ENCODE measurements around the gene OGFOD2. TPM values are rescaled to one million over a fixed set of nuclear protein-coding genes. Genes with fewer than 3 reads are reported as not detected.

OGFOD2 gene
- total RNA-seq, 2 donors from 2014 or later: 26.3 to 27.6 TPM

GRCh38 chr12:122978507-122978955, 3.5 kb downstream of the OGFOD2 start:
- Histone ChIP-seq H3K27me3 (replicated peaks; ENCODE audit: insufficient read depth) (no peaks in the 10 kb centered on the region), H3K9me3 (no peaks in the 10 kb centered on the region), H3K36me3 (no peaks in the 10 kb centered on the region), H3K4me3 (no peak overlapping the region), H3K4me1 (replicated peaks) (peaks cover 39% of the 10 kb centered on the region), H3K27ac (no peak overlapping the region)
- TF ChIP-seq POLR2A (IDR thresholded peaks at IDR 0.05) (no peak), POLR2AphosphoS5 (IDR thresholded peaks at IDR 0.05) (no peak)
- TF ChIP-seq, protein P1, sequence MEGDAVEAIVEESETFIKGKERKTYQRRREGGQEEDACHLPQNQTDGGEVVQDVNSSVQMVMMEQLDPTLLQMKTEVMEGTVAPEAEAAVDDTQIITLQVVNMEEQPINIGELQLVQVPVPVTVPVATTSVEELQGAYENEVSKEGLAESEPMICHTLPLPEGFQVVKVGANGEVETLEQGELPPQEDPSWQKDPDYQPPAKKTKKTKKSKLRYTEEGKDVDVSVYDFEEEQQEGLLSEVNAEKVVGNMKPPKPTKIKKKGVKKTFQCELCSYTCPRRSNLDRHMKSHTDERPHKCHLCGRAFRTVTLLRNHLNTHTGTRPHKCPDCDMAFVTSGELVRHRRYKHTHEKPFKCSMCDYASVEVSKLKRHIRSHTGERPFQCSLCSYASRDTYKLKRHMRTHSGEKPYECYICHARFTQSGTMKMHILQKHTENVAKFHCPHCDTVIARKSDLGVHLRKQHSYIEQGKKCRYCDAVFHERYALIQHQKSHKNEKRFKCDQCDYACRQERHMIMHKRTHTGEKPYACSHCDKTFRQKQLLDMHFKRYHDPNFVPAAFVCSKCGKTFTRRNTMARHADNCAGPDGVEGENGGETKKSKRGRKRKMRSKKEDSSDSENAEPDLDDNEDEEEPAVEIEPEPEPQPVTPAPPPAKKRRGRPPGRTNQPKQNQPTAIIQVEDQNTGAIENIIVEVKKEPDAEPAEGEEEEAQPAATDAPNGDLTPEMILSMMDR (IDR thresholded peaks at IDR 0.05): no peak
- WGBS: 88% methylated on average over 21 of the region's 21 CpGs
- intact Hi-C loops (cut with DNase I): no loop called here
- no peak for DNase-seq (ENCODE audit: low spot score)

DNA sequence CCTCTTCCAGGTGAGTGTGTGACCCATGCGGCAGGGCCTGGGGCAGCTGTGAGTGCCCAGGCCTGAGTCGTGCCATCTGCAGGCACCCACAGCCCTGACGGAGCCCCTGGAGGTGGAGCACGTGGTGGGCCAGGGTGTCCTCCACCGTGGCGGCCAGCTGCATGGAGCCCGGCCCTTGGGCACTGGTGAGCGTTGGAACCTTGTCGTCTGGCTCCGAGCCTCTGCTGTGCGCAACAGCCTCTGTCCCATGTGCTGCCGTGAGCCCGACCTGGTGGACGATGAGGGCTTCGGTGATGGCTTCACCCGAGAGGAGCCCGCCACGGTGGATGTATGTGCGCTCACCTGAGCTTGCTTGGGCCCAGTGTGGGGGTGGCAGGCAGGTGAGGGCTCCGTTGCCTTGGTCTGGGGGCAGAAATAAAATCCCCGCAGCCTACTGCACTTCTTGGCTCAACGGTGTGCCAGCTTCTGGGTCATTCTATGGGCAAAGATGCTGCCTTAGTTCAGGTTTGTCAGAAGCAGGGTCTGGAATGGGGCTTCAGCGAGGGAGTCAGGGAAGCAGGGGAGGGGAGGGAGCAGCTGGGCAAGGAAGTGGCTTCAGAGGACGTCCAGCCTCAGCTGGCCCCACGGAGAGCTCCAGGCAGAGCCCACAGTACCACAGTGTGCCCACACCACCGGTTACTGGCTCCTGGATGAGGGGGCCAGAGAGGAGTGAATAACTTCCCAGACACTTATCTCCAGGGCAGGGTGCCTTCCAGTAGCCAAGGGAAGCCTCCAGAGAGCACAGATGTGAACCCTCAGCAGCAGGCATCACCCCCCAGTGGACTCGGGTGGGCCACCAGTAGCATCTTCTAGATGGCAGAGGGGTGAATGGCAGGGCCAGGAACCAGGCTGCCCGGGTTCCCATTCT, 4.2 kb downstream of the OGFOD2 start:
- Histone ChIP-seq H3K36me3 (no peaks in the 10 kb centered on the region), H3K4me3 (peak overlapping the region; percentile 95 to 97), H3K27ac (no peak overlapping the region), H3K9me3 (no peaks in the 10 kb centered on the region), H3K4me1 (replicated peaks) (peaks cover 42% of the 10 kb centered on the region), H3K27me3 (replicated peaks; ENCODE audit: insufficient read depth) (no peaks in the 10 kb centered on the region)
- 61% methylated on average over 17 of the region's 28 CpGs for WGBS
- intact Hi-C loops (cut with DNase I): no loop called here
- no peak for DNase-seq (ENCODE audit: low spot score)
- TF ChIP-seq POLR2AphosphoS5 (IDR thresholded peaks at IDR 0.05) (no peak), POLR2A (IDR thresholded peaks at IDR 0.05) (no peak)
- TF ChIP-seq, protein P1 (IDR thresholded peaks at IDR 0.05): no peak

DNA sequence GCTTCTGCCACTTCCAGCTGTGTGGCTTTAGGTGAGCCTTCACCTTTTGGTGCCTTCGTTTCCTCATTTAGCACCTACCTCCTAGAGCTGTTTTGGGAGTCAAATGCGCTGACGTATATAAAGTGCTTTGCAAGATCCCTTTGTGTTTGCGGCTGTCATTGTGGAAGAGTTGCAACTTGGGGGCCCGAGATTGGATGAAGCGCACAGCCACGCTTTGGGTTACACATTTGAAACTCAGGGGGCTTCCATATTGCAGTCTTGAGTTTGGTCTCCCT, 4.8 kb downstream of the OGFOD2 start:
- intact Hi-C loops (cut with DNase I): loop anchor here (5.0 kb wide), 3 partner anchors 172 to 602 kb away; partner anchors contain the start of genes MPHOSPH9, MTRFR, PITPNM2 and TMED2
- DNase-seq (ENCODE audit: low spot score): no peak
- Histone ChIP-seq H3K4me3 (peak overlapping the region; percentile 95 to 97), H3K4me1 (replicated peaks) (peaks cover 44% of the 10 kb centered on the region), H3K9me3 (no peaks in the 10 kb centered on the region), H3K27me3 (replicated peaks; ENCODE audit: insufficient read depth) (no peaks in the 10 kb centered on the region), H3K36me3 (no peaks in the 10 kb centered on the region), H3K27ac (peak overlapping the region; percentile 84 to 85)
- TF ChIP-seq POLR2A (IDR thresholded peaks at IDR 0.05) (no peak), POLR2AphosphoS5 (IDR thresholded peaks at IDR 0.05) (no peak)
- TF ChIP-seq, protein P1 (IDR thresholded peaks at IDR 0.05): no peak
- WGBS: 6% methylated on average over 7 of the region's 7 CpGs

DNA sequence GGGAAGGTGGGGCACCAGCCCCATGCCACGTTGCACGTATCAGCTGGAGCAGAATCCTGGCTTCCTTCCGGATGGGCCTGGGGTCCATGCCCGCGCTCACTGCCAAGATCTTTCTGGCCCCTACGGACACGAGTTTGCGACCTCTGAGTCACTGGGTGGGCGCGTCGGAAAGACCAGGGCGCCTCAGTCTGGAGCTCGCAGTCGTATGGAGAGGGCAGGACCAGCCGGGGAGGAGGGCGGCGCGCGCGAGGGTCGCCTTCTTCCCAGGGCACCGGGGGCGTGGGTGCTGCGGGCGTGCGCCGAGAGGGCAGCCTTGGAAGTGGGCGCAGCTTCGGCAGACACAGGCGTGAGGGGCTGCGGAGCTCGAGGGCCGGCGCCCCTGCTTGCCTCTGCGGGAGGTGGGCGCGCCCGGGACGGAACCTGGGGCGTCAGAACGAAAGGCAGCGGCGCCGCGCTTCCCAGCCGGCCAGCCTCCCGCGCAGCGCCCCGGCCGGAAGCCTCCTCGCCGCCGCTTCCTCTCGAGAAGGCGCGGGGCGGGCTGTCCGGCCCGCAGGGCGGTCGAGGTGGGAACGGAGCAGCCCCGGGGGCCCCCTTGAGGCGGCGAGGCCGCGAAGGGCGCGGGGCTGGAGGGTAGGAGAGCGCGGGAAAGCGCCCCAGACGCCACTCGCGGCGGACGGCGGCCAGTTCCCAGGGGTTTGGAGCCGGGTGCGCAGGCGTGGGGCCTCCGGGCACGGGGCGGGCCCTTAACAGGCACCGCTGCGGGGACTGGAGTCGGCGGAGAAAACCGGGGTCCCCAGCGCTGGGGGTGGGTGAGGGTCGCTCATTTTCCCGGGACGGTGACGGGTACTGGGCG, 5.4 kb downstream of the OGFOD2 start, which contains the start of gene ARL6IP4:
TSS of gene ARL6IP4 (plus strand) at position 499 of the 853 bp plus-strand sequence. CDS start 459 bp downstream, outside the sequence.
- intact Hi-C loops (cut with DNase I): loop anchor here (5.0 kb wide), 3 partner anchors 172 to 602 kb away; partner anchors contain the start of genes MPHOSPH9, MTRFR, PITPNM2 and TMED2
- under 1% methylated on average over 65 of the region's 96 CpGs for WGBS
- Histone ChIP-seq H3K36me3 (no peaks in the 10 kb centered on the region), H3K4me3 (peak within 1 kb of the TSS; percentile 95 to 97), H3K9me3 (no peaks in the 10 kb centered on the region), H3K27ac (peak within 1 kb of the TSS; percentile 84 to 85), H3K4me1 (replicated peaks) (peaks cover 48% of the 10 kb centered on the region), H3K27me3 (replicated peaks; ENCODE audit: insufficient read depth) (no peaks in the 10 kb centered on the region)
- TF ChIP-seq, protein P1 (IDR thresholded peaks at IDR 0.05): peak in 2 of 4 experiments; percentile 14 to 17
- TF ChIP-seq POLR2AphosphoS5 (IDR thresholded peaks at IDR 0.05) (peak; percentile 54), POLR2A (IDR thresholded peaks at IDR 0.05) (peak; percentile 66)
- DNase-seq (ENCODE audit: low spot score): peak; percentile 48
